ENCODE results near the gene KCTD20.
"Not testable (repeated sequence)": the region's sequence is repeated elsewhere in the genome, so short reads cannot be mapped to it uniquely, and the experiment has no call there.

Gene KCTD20

DNA sequence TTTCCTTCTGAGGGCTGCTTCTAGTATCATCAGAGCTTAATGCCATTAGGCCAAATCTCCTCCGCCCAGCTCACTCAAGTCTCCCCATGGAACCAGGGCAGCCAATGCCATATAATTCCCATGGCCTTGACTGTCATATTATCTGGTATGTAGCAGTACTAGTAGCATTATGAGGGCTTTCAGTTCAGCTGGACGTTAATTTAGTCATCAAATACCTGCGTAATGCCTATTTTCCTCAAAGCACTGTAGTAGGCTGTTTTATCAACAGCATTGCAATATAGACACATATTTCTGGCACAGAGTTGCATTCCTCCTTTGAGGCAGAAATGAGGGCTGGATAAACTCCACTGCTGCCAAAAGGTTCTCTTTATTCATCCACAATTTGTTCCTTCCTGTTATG lies 1.7 kb downstream of the KCTD20 start:
- no peak for DNase-seq (ENCODE audit: low read depth in 2 of 2)

DNA sequence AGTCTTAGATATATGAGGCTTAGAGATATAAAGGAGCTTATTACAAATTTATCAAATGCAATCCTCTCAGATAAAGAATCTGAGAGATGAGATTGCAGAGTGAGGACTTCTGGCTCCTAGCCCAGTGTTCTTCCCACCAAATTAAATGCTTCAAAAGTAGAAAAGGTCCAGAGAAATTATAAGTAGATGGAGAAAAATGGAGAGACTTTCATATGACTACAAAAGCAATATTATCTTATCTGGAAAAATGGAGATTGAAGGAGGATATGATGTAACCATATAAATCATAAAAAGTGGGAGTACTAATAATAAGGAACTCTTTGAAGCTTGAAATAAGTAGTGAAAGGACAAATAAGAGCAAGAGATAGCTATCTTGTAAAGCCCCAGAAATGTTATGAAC lies 2.8 kb downstream of the KCTD20 start:
- DNase-seq (ENCODE audit: low read depth in 2 of 2), result no peak

GRCh38 chr6:36449173-36449572 lies 6.4 kb downstream of the KCTD20 start:
- not testable (repeated sequence) for DNase-seq (ENCODE audit: low read depth in 2 of 2)

GRCh38 chr6:36452897-36453296 lies 10.1 kb downstream of the KCTD20 start:
- DNase-seq (ENCODE audit: low read depth in 2 of 2), result not testable (repeated sequence)

GRCh38 chr6:36455486-36456027 lies 12.8 kb downstream of the KCTD20 start:
- no peak for DNase-seq (ENCODE audit: low read depth in 2 of 2)

- DNase-seq (ENCODE audit: low read depth in 2 of 2), result no peak
These were observed 16.7 kb downstream of the KCTD20 start for GRCh38 chr6:36459501-36459900.

DNA sequence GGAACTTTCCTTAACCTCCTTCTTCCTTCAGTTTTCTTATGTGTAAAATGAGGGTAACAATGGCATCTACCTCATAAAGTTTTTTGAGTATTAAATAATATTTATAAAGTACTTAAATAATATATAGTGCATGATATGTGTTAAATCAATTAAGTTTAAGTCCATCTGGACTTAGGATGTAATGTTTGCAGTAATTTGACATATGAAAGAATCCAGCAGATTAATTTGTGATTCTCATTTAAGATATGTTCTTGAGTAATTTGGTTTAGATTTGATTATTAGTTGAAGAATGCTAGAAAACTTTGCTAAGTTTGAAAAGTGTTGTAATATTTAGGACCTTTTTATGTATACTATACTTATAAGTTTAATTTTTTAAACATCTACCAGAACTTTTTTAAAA lies 18.1 kb downstream of the KCTD20 start:
- DNase-seq (ENCODE audit: low read depth in 2 of 2), result no peak

DNA sequence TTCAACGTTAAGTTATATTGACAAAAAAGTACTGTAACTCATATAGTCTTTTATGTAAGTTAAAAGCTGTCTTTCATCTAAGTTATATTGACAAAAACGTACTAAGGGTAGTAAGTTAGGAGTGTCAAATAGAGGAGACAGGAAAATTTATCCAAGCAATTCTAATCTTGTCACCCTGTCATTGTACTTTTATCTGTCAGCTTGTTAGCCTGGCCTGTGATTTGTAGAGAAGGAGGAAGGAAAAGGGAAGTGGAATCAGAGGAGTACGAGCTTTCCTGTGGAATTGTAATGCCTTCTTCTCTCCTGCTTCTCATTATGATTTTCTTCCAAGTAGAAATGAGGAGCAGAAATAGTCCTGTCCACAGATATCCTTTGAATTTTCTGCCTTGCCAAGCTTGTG lies 18.8 kb downstream of the KCTD20 start:
- DNase-seq (ENCODE audit: low read depth in 2 of 2), result no peak

GRCh38 chr6:36463676-36464075 lies 20.9 kb downstream of the KCTD20 start:
- DNase-seq (ENCODE audit: low read depth in 2 of 2), result no peak

DNA sequence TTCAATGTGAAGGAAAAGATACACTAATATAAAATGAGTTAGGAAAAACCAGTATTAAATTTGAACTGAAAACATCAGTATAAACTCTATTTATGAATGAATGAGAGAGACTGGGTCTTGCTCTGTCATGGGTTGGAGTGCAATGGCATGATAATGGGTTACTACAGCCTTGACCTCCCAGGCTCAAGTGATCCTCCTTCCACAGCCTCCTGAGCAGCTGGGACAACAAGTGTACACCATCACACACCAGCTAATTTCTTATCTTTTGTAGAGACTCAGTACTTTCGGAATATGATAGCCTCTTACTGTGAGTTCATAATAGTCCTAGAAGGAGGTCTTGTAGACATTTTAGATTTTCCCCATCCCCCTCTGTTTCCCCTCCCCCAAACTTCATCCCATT lies 21.4 kb downstream of the KCTD20 start:
- no peak for DNase-seq (ENCODE audit: low read depth in 2 of 2)

DNA sequence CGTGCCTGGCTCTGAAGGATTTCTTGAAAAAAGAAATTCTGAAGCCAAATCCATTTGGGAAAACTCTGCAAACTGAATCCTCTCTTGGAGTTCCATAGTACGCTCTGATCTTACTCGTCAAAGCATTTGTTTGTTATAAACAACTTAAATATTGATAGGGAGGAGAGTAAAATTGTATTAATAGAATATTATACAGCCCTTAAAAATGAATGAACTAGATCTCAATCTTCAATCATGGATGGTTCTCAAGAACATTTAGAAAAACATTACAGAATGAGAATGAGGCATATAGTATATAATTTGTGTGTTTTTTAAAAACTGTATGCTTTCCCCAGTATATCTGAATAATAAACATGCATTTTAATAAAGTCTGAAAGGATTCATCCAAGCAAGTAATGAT lies 24.8 kb downstream of the KCTD20 start:
- no peak for DNase-seq (ENCODE audit: low read depth in 2 of 2)

- DNase-seq (ENCODE audit: low read depth in 2 of 2), result no peak
These were observed 26.4 kb downstream of the KCTD20 start for GRCh38 chr6:36469148-36469661.

- no peak for DNase-seq (ENCODE audit: low read depth in 2 of 2)
These were observed 27.1 kb downstream of the KCTD20 start for GRCh38 chr6:36469946-36470345.

DNA sequence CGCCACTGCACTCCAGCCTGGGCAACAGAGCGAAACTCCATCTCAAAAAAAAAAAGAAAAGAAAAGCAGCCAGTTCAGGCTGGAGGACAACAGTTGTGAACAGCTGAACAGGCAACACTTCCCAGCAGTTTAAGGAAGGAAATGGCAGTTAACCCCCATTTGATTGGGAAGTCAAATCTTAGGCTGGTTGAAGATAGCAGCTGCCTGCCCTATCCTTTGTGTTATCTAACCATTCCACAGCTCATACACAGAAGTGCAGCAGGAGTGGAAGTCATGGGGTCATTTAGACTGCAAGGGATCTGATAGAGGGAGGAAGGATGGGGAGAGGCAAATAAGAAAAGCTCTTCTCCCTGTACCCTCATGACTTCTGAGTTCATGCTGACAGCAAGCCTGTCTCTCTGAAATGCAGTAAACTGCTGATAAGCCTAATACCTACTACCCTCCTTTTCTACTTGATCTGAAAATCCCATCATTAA lies 35.3 kb downstream of the KCTD20 start:
- no peak for DNase-seq (ENCODE audit: low read depth in 2 of 2)

DNA sequence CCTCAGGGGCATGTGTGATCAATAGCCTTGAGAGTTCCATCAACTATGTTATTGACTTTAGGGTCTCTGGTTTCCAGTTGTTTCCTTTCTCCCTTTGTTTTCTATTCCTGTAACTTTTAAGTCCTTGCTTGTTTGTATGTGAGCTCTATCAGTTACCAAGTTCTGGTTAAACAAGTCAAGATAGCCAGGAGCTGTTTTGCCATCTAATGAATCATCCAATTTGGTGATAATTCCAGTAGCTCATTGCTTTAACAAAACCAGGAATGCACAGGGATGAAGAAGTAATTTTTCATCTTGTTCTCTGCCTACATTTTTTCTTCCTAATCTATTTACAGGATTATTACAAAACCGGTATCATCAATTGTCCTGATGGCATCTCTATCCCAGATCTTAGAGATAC lies 36.5 kb downstream of the KCTD20 start:
- no peak for DNase-seq (ENCODE audit: low read depth in 2 of 2)

DNA sequence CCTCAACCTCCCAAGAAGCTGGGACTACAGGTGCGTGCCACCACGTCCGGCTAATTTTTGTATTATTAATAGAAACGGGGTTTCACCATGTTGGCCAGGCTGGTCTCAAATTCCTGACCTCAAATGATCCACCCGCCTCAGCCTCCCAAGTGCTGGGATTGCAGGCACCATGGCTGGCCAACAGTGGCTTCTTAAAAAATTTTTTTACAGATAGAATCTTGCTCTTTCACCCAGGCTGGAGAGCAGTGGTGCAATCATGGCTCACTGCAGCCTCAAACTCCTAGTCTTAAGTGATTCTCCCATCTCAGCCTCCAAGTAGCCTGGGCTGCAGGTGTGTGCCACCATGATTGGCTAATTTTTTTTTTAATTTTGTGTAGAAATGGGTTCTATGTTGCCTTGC lies 40.5 kb downstream of the KCTD20 start:
- not testable (repeated sequence) for DNase-seq (ENCODE audit: low read depth in 2 of 2)

- DNase-seq (ENCODE audit: low read depth in 2 of 2), result no peak
These were observed 41.9 kb downstream of the KCTD20 start for GRCh38 chr6:36484736-36485135.

- DNase-seq (ENCODE audit: low read depth in 2 of 2), result no peak
These were observed 44.9 kb downstream of the KCTD20 start for GRCh38 chr6:36487698-36488097.

DNA sequence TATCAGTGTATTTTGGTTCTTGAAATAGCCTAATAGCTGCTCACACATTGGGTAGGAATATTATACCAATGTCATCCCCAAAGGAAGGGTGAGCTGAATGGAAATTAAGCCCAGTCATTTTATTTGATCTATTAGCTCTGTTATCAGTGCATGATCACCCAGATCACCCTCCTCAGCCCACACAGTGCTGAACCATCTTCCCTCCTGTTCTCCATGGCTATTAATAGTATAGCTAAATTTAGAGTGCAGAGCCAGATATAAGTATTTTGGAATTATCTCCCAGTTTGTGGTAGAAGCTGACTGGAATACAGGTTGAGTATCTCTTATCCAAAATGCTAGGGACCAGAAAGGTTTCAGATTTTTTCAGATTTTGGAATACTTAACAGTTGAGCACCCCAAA lies 45.4 kb downstream of the KCTD20 start:
- no peak for DNase-seq (ENCODE audit: low read depth in 2 of 2)

GRCh38 chr6:36489426-36489825 lies 46.6 kb downstream of the KCTD20 start:
- no peak for DNase-seq (ENCODE audit: low read depth in 2 of 2)

DNA sequence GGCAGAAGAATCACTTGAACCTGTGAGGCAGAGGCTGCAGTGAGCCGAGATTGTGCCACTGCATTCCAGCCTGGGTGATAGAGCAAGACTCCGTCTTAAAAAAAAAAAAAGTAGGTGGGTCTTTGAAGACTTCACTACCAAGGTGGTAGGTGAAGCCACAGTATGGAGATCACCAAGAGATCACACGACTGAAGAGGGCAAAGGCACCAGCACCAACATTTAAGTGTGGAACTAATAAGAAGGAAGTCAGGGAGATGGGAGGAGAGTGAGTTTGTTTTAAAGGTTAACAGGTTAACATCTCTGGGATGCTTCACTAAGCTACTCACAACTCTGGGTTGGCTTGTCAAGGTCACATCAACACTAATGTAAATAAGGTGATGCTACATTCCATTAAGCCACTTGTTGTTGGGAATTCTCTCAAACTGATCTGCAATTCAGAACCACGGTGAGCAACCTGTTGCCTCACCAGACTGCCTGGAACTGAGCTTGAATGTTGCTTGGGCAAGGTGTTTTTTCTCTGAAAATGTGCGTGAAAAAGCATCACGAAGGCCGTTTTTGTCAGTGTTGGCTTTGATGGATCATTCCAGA lies 48.7 kb downstream of the KCTD20 start:
- no peak for DNase-seq (ENCODE audit: low read depth in 2 of 2)

GRCh38 chr6:36492092-36492491 lies 49.3 kb downstream of the KCTD20 start:
- DNase-seq (ENCODE audit: low read depth in 2 of 2), result no peak

DNA sequence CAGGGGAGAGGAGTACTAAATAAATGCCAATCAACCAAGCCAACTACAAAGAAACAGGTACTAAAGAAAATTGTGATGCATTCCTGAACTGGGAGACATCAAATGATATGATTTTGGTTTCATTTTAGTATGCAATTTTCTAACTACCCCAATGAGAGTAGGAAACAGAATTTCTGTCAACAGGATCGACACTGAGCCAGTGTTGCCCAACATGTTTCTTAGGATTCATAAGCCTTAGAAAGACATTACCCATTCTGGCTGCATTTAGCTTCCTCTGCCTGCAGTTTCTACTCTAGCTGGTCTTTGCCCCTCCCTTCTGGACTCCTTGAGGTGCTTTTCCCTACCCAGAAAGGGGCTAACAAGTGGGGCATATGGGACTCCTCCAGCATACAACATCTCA lies 49.8 kb downstream of the KCTD20 start:
- no peak for DNase-seq (ENCODE audit: low read depth in 2 of 2)

- DNase-seq (ENCODE audit: low read depth in 2 of 2), result no peak
These were observed 50.5 kb downstream of the KCTD20 start for GRCh38 chr6:36493319-36493718.
